Psoas muscle (tissue), 8 donors: ENCODE data around the gene CCNY. TPM values are rescaled to one million over a fixed set of nuclear protein-coding genes. Genes with fewer than 3 reads are reported as not detected.

ENCODE experiments used
- ATAC-seq, 4 donors: fragments of 200-7000 bp; cut with Tn5 transposase; one replicate each; pipeline ENCODE4 v1.9.1; 2020; ENCODE audit warnings: moderate library complexity in 3 of 4, mild to moderate bottlenecking in 2 of 4
- DNase-seq, 2 donors: peaks; one replicate each; pipeline ENCODE4 v3.0.0-alpha.2; 2020
- H3K27ac ChIP-seq: fragments of 200-600 bp; one replicate; pipeline ENCODE4 v1.8.0; 2022
- H3K27me3 ChIP-seq, 3 donors: fragments of 200-600 bp in 1 of 3; one replicate each; pipeline versions ENCODE4 v1.6.1 to v1.8.0; 2013 to 2022; ENCODE audit warnings: low read length in 2 of 3, mild to moderate bottlenecking in 2 of 3, moderate library complexity in 1 of 3; ENCODE audit not compliant: insufficient read depth in 3 of 3
- H3K36me3 ChIP-seq, 2 donors: fragments of 200-600 bp in 1 of 2; one replicate each; pipeline versions ENCODE4 v1.6.1 to v1.8.0; 2013 to 2022; ENCODE audit warnings: low read depth in 1 of 2, mild to moderate bottlenecking in 1 of 2, moderate library complexity in 1 of 2; ENCODE audit not compliant: insufficient read depth in 1 of 2
- H3K4me1 ChIP-seq: fragments of 200-600 bp; one replicate; pipeline ENCODE4 v1.8.0; 2022
- H3K4me3 ChIP-seq: fragments of 200-600 bp; one replicate; pipeline ENCODE4 v1.8.0; 2022; ENCODE audit warnings: mild to moderate bottlenecking
- H3K9me3 ChIP-seq: fragments of 200-600 bp; one replicate; pipeline ENCODE4 v1.8.0; 2022
- CTCF ChIP-seq: fragments of 200-600 bp; IDR thresholded peaks from one replicate; pipeline ENCODE4 v1.8.0; 2022; ENCODE audit warnings: antibody characterized with exemption
- WGBS, 3 donors: extraction: QIAGEN DNeasy Blood & Tissue Kit; methylation state at CpG; one replicate each; pipeline versions ENCODE4 v1.1.6 to v1.1.7; 2013; 5-methylcytosine and 5-hydroxymethylcytosine counted together
- intact Hi-C, 2 donors: fragments of 100-400 bp; cut with DNase I; formaldehyde crosslinking; loops; one replicate each; pipeline versions ENCODE4 v1.11.0 to v1.14.2; 2022
- polyA plus RNA-seq, 3 donors: library from polyadenylated mRNA; stranded (reverse); fragments of 200-250 nt; gene quantifications; one replicate each; pipeline ENCODE4 v1.2.3, GENCODE V29; 2013
- total RNA-seq, 4 donors: library from RNA; stranded (reverse); fragmentation: NEBNext Ultra II Directional in 2 of 4; extraction: Animal tissue kit (Norgen Biotek cat#: 25700) in 2 of 4; gene quantifications; one replicate each; pipeline versions ENCODE4 v1.2.1 to v1.2.4, GENCODE V29; 2021 to 2023
- donor health status: healthy with polysubstance abuse.
- donor health status: DM: no; HTN: no; CAD: no; lungs with moderate emphysema.
- donor health status: Bipolar disorder and iron deficiency.
- donor health status: healthy.
- donor health status: DM: yes; HTN: yes; CAD: no.
- donor health status: DM: no; HTN: no; CAD: no.
- donor health status: DM: no; HTN: no; CAD: no.
- donor health status: DM: yes; HTN: yes; CAD: no.

Gene CCNY
- total and polyA plus RNA-seq, 7 donors, result 21.2 to 55.8 (median 47.0) TPM

- no peak for TF ChIP-seq CTCF
- peaks cover 14% of the 10 kb centered on the region for H3K4me1 ChIP-seq
Measured at GRCh38 chr10:35501923-35502322, 165.6 kb downstream of the CCNY start.

GRCh38 chr10:35502692-35503091, 166.4 kb downstream of the CCNY start:
- no peak for ATAC-seq
- Histone ChIP-seq H3K36me3 (no peaks in the 10 kb centered on the region), H3K4me3 (no peak overlapping the region), H3K4me1 (peaks cover 14% of the 10 kb centered on the region), H3K9me3 (no peaks in the 10 kb centered on the region), H3K27ac (no peak overlapping the region), H3K27me3 (no peaks in the 10 kb centered on the region)
- no peak for DNase-seq
- intact Hi-C loops, result no loop called here
- 79 to 92% (median 81%) methylated on average over 4 of the region's 4 CpGs for WGBS, 3 donors
- TF ChIP-seq CTCF, result no peak

More at GRCh38 chr10:35501923-35502322, 165.6 kb downstream of the CCNY start:
- DNase-seq, result no peak
- Histone ChIP-seq H3K27ac (no peak overlapping the region), H3K4me3 (no peak overlapping the region), H3K36me3 (no peaks in the 10 kb centered on the region), H3K9me3 (no peaks in the 10 kb centered on the region), H3K27me3 (no peaks in the 10 kb centered on the region)
- intact Hi-C loops, result no loop called here
- WGBS, 3 donors, result 89 to 94% (median 90%) methylated on average over 2 of the region's 2 CpGs
- ATAC-seq, result no peak

- H3K36me3 ChIP-seq, result no peaks in the 10 kb centered on the region
- H3K4me3 ChIP-seq, result no peak overlapping the region
- H3K27ac ChIP-seq, result no peak overlapping the region
- 87 to 89% (median 88%) methylated on average over 5 of the region's 5 CpGs for WGBS, 3 donors
- H3K9me3 ChIP-seq, result no peaks in the 10 kb centered on the region
- H3K4me1 ChIP-seq, result peaks cover 14% of the 10 kb centered on the region
- no peak for ATAC-seq
- H3K27me3 ChIP-seq, result no peaks in the 10 kb centered on the region
- no peak for DNase-seq
- no peak for TF ChIP-seq CTCF
- intact Hi-C loops, result no loop called here
Measured at GRCh38 chr10:35503578-35503977, 167.3 kb downstream of the CCNY start.

DNA sequence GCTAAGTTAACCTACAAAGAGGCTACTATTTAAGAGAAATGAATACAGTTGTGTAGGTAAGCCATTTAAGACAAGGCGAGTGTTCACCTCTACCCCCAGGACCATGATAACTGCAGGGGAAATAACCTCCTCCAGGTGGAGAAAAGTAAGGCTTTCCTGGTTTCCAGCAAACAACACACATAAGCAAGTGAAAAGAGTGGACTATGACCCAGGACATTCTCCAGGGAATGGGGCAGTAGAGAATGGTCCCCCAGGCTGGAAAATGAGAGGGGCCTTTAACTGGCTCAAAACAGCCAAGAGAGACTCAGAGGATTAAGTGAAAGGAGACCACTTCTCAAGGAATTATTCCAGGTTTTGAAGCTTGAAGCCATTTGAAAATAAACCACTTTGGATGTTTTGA, 167.8 kb downstream of the CCNY start:
- no peak for TF ChIP-seq CTCF
- WGBS, 3 donors, result 100% methylated on average over 1 of the region's 1 CpG
- no peak for ATAC-seq

GRCh38 chr10:35505241-35505873, 169.0 kb downstream of the CCNY start:
- WGBS, 3 donors, result 77 to 86% (median 83%) methylated on average over 3 of the region's 3 CpGs
- no peak for TF ChIP-seq CTCF
- Histone ChIP-seq H3K27me3 (no peaks in the 10 kb centered on the region), H3K9me3 (no peaks in the 10 kb centered on the region), H3K36me3 (no peaks in the 10 kb centered on the region), H3K4me1 (no peaks in the 10 kb centered on the region), H3K4me3 (no peak overlapping the region), H3K27ac (no peak overlapping the region)
- ATAC-seq, result no peak
- intact Hi-C loops, result no loop called here
- no peak for DNase-seq

More for the DNA sequence above, 167.8 kb downstream of the CCNY start:
- H3K9me3 ChIP-seq, result no peaks in the 10 kb centered on the region
- DNase-seq, result no peak
- no peaks in the 10 kb centered on the region for H3K27me3 ChIP-seq
- intact Hi-C loops, result no loop called here
- no peaks in the 10 kb centered on the region for H3K36me3 ChIP-seq
- H3K4me3 ChIP-seq, result no peak overlapping the region
- peaks cover 11% of the 10 kb centered on the region for H3K4me1 ChIP-seq
- H3K27ac ChIP-seq, result no peak overlapping the region
